K562 (cell line): Measurements from ENCODE around the gene AQP9. TPM values are rescaled to one million over a fixed set of nuclear protein-coding genes. Genes with fewer than 3 reads are reported as not detected.

Experiments used
- BHLHE40 ChIP-seq: IDR thresholded peaks from 2 replicates; pipeline ENCODE4 v1.6.1; 2011; ENCODE audit warnings: low read length, improper control_type of control experiment
- BRCA1 ChIP-seq, 2 experiments: fragments of 450-650 bp in 1 of 2; sonication (generic) in 1 of 2; formaldehyde crosslinking in 1 of 2; IDR thresholded peaks; 2 replicates each; pipeline versions ENCODE4 v1.5.0 to v1.6.1; 2017 to 2020; ENCODE audit warnings: mild to moderate bottlenecking in 1 of 2, missing genetic modification reagents in 1 of 2
- CHD1 ChIP-seq: fragments of 200-600 bp; sonication (generic); IDR thresholded peaks from one replicate; pipeline ENCODE4 v1.6.1; 2012; ENCODE audit warnings: mild to moderate bottlenecking, moderate library complexity, low read length, inconsistent platforms
- HDAC2 ChIP-seq: fragments of 450-650 bp; IDR thresholded peaks from 2 replicates; pipeline ENCODE4 v1.6.1; 2016; ENCODE audit warnings: mild to moderate bottlenecking
- HDAC3 ChIP-seq: fragments of 450-650 bp; IDR thresholded peaks from 2 replicates; pipeline ENCODE4 v1.6.1; 2018; ENCODE audit warnings: borderline replicate concordance, mild to moderate bottlenecking, moderate library complexity; ENCODE audit not compliant: partially characterized antibody
- HNRNPUL1 ChIP-seq: fragments of 200-400 bp; formaldehyde crosslinking; IDR thresholded peaks from 2 replicates; pipeline ENCODE4 v1.6.1; 2017; ENCODE audit warnings: low read length
- MGA ChIP-seq: fragments of 450-650 bp; IDR thresholded peaks from 2 replicates; pipeline ENCODE4 v1.6.1; 2016; ENCODE audit warnings: mild to moderate bottlenecking, moderate library complexity
- POLR2B ChIP-seq: fragments of 450-650 bp; IDR thresholded peaks from 2 replicates; pipeline ENCODE4 v1.6.1; 2018; ENCODE audit warnings: low read depth; ENCODE audit not compliant: partially characterized antibody
- SAFB ChIP-seq: fragments of 200-400 bp; formaldehyde crosslinking; IDR thresholded peaks from 2 replicates; pipeline ENCODE4 v1.6.1; 2017; ENCODE audit warnings: low read depth, low read length, borderline replicate concordance
- TEAD1 ChIP-seq, 2 experiments: fragments of 450-650 bp in 1 of 2; sonication (generic) in 1 of 2; formaldehyde crosslinking; IDR thresholded peaks; 2 replicates each; pipeline versions ENCODE4 v1.4.0 to v1.8.0; 2020 to 2022; ENCODE audit warnings: mild to moderate bottlenecking in 2 of 2, missing genetic modification reagents in 1 of 2
- TEAD2 ChIP-seq: fragments of 450-650 bp; IDR thresholded peaks from 2 replicates; pipeline ENCODE4 v1.6.1; 2016; ENCODE audit warnings: missing genetic modification characterization, control low read depth, missing compliant biosample characterization
- TRIM24 ChIP-seq, 2 experiments: fragments of 450-650 bp; IDR thresholded peaks; 2 replicates each; pipeline ENCODE4 v1.6.1; 2016
- UBTF ChIP-seq, 2 experiments: IDR thresholded peaks; 2 replicates each; pipeline ENCODE4 v1.6.1; 2012; ENCODE audit warnings: improper control_type of control experiment in 2 of 2, low read depth in 2 of 2, low read length in 2 of 2, borderline replicate concordance in 1 of 2
- ZNF124 ChIP-seq: sonication (generic); formaldehyde crosslinking; IDR thresholded peaks from 2 replicates; pipeline ENCODE4 v1.8.1; 2022; ENCODE audit warnings: missing genetic modification reagents
- ZNF217 ChIP-seq: sonication (generic); formaldehyde crosslinking; IDR thresholded peaks from 2 replicates; pipeline ENCODE4 v1.8.0; 2022; ENCODE audit warnings: mild to moderate bottlenecking, missing genetic modification reagents
- polyA plus RNA-seq, 8 experiments: library from polyadenylated mRNA; depleted of rRNA in 4 of 8; stranded (reverse) in 5 of 8; unstranded in 3 of 8; fragments of >200 nt; fragmentation: Nextera tagmentation in 2 of 8; fragmentation: Illumina TruSeq in 1 of 8; extraction: Ambion mirVana in 2 of 8; extraction: Trizol in 1 of 8; gene quantifications; 2 replicates each; pipeline versions ENCODE4 v1.2.1 to v1.2.3, GENCODE V29; 2011 to 2014; ENCODE audit warnings: inconsistent platforms in 1 of 8, missing spikeins in 1 of 8
- total RNA-seq, 7 experiments: library from RNA; depleted of rRNA in 6 of 7; stranded (reverse); fragments of >200 nt in 6 of 7; fragmentation: Illumina TruSeq in 2 of 7; extraction: Trizol in 2 of 7; gene quantifications; 2 replicates each; pipeline versions ENCODE4 v1.2.1 to v1.2.3, GENCODE V29; 2011 to 2021; ENCODE audit warnings: low replicate concordance in 1 of 7

AQP9 gene
- total and polyA plus RNA-seq, 9 of the 15 experiments (the other 6 are each of a cell fraction or from before 2014, with no cell fraction given): 0.04 to 0.33 (median 0.07) TPM; not detected in 4

GRCh38 chr15:58110999-58111717, 27.0 kb upstream of the AQP9 start (continued):
- no peak for TF ChIP-seq UBTF (IDR thresholded peaks at IDR 0.05; ENCODE audit: borderline replicate concordance in 1 of 2, low read depth in 2 of 2, low read length in 2 of 2)
- no peak for TF ChIP-seq HNRNPUL1
- TF ChIP-seq CHD1: no peak
- peak; percentile 73; the same call in 1 of the 2 replicates for TF ChIP-seq TEAD2 (tag)
- no peak for TF ChIP-seq SAFB
- TF ChIP-seq POLR2B: no peak
- TF ChIP-seq BRCA1 (IDR thresholded peaks at IDR 0.05): no peak
- no peak for TF ChIP-seq BRCA1 (CRISPR knock-in tag; IDR thresholded peaks at IDR 0.05)
- TF ChIP-seq MGA: no peak
- TF ChIP-seq ZNF124 (CRISPR knock-in tag): no peak
- TF ChIP-seq HDAC2: peak; percentile 92
- TF ChIP-seq TEAD1 (CRISPR knock-in tag; IDR thresholded peaks at IDR 0.05): peak in 1 of 2 experiments; percentile 83; a peak in 2 of 4 replicates
- TF ChIP-seq TRIM24 (IDR thresholded peaks at IDR 0.05): peak; percentile 95
- TF ChIP-seq HDAC3: peak; percentile 90
- TF ChIP-seq BHLHE40: peak; percentile 17; the same call in 1 of the 2 replicates
- no peak for TF ChIP-seq ZNF217 (CRISPR knock-in tag)
